Keratinocyte (primary cell): Measurements from ENCODE around the gene PLCG2.

Experiments
- EZH2 ChIP-seq: IDR thresholded peaks from one replicate; pipeline ENCODE4 v1.6.1; 2012; ENCODE audit warnings: inconsistent platforms, mild to moderate bottlenecking, low read length, moderate library complexity
- TF ChIP-seq, protein P1 (sequence below), 3 experiments: IDR thresholded peaks in 1 of 3; conservative IDR thresholded peaks in 1 of 3; optimal IDR thresholded peaks in 1 of 3; 2 replicates in 2 of 3; 3 replicates in 1 of 3; pipeline versions ENCODE3 to v1.5.1; 2011; ENCODE audit warnings: low read length in 3 of 3, mild to moderate bottlenecking in 3 of 3, moderate library complexity in 2 of 3, control low read depth in 1 of 3, inconsistent platforms in 1 of 3; ENCODE audit not compliant: insufficient read depth in 2 of 3; ENCODE audit errors: extremely low read depth in 1 of 3

DNA sequence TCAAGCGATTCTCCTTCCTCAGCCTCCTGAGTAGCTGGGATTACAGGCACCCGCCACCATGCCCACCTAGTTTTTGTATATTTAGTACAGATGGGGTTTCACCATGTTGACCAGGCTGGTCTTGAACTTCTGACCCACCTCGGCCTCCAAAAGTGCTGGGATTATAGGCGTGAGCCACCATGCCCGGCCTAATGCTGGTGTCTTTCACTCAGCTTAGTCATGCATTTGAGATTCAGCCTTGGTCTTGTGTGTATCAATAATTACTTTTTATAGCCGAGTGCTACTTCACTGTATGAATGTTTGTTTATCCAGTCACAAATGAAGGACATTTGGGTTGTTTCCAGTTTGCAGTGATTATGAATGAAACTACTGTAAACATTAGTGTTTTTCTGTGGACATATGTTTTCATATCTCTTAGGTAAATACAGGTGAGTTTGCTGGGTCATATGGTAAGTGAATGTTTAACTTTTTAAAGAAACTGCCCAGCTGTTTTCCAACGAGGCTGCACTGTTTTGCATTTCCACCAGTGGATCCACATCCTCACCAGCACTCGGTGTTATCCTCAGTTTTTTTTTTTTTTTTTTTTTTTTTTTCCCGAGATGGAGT, 11.0 kb upstream of the PLCG2 start:
- TF ChIP-seq, protein P1, sequence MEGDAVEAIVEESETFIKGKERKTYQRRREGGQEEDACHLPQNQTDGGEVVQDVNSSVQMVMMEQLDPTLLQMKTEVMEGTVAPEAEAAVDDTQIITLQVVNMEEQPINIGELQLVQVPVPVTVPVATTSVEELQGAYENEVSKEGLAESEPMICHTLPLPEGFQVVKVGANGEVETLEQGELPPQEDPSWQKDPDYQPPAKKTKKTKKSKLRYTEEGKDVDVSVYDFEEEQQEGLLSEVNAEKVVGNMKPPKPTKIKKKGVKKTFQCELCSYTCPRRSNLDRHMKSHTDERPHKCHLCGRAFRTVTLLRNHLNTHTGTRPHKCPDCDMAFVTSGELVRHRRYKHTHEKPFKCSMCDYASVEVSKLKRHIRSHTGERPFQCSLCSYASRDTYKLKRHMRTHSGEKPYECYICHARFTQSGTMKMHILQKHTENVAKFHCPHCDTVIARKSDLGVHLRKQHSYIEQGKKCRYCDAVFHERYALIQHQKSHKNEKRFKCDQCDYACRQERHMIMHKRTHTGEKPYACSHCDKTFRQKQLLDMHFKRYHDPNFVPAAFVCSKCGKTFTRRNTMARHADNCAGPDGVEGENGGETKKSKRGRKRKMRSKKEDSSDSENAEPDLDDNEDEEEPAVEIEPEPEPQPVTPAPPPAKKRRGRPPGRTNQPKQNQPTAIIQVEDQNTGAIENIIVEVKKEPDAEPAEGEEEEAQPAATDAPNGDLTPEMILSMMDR (optimal IDR thresholded peaks at IDR 0.05 in 1 of 3, IDR thresholded peaks at IDR 0.05 in 1 of 3, conservative IDR thresholded peaks at IDR 0.05 in 1 of 3; ENCODE audit: extremely low read depth in 1 of 3, insufficient read depth in 2 of 3, low read length in 3 of 3), result no peak
- no peak for TF ChIP-seq EZH2
